NCI-H2227 (cell line): Measurements from ENCODE around the gene SND1.

Experiments used
- DNase-seq: peaks from one replicate; lab custom pipeline; 2025; ENCODE audit not compliant: unreplicated experiment; lab: John Stamatoyannopoulos, UW

Gene SND1

DNA sequence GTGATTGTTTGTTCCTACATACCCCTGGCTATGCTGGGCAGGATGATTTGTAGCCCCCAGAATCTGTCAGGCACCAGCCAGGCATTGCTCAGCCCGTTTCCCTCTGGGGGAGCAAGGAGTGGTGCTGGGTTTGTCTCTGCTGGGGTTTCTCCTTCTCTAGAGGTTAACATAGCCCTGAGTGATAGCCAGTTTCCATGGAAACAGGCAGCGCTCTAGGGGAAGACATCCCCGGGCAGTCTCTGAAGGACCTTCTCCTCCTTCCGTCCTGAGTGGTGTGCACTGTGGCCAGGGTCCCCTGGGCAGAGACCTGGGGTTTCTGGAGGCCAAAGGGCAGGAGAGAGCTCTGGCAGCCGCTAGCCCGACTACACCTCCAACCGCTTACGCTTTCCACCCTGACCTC lies 429.8 kb downstream of the SND1 start:
- peak; percentile 10 for DNase-seq

DNA sequence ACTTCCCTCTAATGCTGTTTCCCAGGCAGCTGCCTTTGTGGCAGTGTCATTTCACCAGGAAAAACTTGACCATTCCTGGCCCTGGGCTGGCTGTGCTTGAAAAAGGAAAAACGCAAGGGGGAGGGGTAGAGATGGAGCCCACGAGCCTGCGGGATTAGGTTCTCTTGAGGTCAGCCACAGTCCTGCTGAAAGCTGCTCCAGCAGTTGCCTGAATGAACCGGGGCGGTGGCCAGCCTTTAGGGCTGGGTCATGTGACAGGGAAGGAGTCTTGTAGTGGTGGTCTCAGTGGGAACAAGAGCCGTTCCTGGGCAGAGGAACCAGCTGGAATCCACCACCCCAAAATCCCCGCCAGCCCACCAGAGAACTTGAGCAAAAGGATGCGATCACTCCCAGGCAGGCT lies 430.4 kb downstream of the SND1 start:
- no peak for DNase-seq

DNA sequence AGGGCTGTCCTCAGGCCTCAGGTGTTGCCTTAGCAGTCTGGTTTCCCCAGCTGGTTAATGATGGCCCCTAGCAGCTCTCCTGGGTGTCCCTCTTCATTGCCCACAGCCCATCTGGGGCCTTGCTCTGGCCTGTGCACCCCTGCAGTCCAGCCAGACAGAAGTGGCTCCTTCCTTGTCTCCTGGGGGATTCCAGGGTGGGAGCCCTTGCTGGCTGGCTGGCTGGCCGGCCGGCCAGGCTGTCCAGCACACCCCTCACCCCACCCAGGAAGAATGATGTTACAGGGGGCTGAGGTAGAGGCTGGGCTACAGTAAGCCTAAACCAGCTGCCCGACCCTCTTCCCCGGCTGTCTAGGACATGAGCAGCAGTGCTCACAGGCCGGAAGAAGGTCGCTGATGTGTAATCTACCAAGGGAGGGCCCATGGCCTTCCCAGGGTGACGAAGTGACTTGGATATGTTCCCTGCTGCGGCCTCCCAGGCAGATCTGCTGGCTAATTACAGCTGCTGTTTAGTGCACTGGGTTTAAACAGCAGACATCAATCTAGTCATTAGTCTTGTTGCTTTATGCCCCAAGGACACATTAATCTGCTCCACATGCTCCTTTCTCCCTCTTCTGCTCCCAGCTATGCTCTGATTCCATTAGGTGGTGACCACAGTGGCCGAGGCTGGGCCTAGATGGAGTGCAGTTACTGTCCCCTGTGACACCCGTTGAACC lies 433.1 kb downstream of the SND1 start:
- DNase-seq = no peak

DNA sequence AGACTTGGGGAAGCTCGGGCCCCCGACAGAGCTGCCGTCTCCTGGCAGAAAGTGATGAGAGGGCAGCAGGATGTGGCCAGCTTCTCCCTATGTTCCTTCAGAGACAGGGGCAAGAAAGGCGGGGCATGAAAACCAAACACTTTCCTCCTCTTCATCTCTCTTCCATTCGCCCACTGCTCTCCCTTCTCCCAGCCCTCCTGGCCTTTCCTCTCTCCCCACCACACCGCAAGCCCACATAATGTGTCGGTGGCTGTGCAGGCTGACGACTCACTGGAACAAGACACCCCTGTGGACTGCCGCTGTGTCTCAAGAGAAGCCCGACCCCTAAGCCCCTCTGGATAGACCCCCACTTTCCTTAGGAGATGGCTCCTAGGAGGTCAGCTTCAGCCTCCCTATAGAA lies 438.5 kb downstream of the SND1 start:
- DNase-seq = no peak

DNA sequence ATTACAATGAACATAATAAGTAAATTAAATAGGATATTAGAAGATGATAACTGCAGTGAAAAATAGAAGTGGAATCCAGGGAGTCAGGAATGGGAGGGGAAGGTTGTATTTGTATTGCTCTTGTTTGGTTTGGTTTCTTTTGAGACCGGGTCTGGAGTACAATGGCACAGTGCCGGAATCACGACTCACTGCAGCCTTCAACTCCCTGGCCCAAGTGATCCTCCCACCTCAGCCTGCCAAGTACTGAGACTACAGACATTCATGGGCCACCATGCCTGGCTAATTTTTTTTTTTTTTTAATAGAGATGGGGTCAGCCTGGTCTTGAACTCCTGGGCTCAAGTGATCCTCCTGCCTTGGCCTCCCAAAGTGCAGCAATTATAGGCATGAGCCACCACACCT lies 439.1 kb downstream of the SND1 start:
- no peak for DNase-seq

DNA sequence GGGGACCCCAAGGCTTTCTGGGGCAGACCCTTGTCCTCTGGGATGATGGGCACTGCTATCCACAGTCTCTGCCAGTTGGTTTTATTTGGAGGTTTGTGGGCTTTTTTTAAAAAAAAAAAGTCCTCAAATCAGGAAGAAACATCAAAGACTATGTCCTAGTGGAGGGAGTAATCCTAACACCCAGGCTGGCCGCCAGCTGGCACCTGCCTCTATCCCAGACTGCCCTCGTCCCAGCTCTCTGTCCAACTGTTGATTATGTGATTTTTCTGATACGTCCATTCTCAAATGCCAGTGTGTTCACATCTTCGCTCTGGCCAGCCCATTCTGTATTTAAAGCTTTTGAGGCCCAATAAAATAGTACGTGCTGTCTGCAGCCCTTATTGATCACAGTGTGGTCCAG lies 440.2 kb downstream of the SND1 start:
- no peak for DNase-seq

DNA sequence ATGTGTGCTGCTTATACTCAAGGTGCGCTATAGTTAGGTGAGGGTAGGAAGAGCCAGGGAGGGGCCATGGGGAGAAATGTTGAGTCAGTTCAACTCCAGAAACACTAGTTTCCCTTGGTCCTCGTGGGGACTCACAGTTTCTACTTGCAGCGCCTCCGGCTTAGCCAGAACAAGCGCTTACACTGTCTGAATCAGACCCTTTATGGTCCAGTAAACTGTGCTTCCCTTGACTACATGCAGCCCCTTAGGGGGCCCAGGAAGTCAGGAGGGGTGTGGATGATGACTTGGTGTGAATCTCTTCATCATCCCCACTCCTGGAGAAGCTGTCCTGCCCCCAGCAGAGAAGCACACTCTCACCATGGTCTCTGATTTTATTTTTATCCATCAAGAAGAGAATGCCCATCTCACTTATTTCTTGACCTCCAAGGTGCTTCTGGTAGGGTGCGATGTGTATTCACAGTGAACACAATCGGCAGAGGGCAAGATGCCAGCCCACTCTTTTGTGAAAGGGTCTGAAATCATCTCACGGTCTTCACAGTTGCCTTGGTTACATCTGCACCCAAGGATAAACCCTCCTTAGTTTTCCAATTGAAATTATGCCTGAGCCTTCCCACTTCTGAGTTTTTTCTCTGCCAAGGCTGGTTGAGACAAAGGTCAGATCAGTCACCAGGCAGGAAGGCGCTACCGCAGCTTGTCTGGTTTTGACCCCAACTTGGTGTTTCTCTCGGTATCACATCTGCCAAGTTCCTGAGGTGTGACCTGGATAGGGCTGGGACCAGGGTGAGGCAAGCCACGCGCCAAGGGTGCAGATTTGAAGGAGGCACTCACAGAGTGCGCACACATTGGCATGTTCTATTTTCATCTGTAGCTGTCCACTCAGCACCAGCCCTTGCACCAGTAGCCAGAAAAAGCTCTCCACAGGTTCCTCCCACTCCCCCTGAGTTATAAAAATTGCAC lies 441.9 kb downstream of the SND1 start:
- DNase-seq = peak; percentile 86

DNA sequence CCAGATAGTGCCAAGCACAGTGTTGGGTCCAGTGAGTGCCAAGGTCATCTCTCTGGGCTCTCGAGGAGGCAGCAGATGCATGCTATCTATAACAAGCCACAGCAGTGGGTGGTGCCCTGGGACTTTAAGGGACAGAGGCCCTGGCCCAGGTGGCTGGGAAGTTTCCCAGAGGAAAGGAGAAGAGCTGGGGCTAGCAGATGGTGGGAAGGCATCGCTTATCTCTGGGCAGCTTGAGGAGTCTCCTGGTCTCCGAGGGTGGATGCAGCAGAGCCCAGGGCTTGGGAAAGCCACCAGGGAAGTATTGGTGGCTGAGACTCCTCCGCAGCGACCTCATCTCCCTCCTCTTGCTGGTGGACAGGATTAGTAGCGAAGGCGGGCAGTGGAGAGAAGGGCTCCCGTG lies 442.7 kb downstream of the SND1 start:
- DNase-seq = no peak

DNA sequence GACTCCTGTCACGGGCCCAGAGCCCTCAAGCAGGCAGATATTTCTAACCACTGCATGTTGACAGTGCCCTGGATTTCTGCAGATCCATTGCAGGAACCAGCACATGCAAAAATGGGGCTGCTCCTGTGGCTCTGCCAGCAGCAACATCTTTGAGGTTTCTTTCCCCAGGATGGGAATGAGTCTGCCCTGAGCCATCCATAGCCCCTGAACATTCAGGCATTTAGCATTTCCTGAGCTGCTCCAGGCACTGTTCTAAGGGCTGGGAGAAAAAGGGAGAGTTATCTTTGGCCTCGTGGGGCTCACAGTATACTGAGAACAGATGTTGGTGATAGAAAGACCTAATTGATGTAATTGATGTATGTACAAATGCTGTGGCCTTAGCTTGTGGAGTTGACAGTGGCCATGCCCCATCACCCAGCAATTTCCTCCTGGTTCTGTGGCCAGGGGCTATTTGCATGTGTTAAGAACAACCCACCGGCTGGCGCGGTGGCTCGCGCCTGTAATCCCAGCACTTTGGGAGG lies 445.3 kb downstream of the SND1 start:
- DNase-seq = no peak

DNA sequence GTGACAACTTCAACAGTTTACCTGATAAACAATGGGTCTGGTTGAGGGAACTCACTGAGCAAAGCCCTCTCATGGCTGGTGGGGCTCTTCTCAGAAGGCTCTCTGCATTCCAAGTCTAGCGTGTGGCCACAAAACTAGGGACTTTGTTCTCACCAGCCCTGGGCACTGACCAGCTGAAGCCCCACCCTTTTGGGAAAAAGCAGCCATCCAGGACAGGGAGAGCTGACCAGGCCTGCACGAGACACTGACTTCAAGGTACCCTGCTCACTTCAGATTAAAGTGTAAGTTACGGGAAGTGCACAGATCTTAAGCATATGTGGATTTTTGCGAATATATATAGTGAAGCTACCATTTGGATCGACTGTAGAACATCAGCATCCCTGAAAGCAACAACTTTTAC lies 446.6 kb downstream of the SND1 start:
- no peak for DNase-seq

DNA sequence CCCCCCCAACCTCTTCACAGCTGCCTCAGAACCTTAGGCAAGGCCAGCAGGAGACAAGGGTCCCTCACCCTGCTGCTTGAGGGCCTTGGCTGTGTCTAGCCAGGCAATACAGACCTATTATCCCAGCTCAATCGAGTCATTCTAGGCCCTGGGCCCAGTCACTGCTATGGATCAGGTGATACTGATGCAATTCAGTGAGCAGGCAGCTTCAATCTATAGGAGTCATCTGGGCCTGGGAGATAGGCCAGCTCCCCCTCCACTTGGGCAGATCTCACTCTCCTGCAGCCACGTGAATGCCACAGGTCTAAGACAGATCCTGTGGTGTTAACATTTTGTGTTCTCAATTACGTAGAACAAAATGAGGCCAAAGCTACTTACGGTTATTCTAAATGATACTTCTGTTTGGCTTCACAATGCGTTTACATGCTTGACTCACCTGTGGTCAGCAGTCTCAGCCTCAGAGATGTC lies 447.2 kb downstream of the SND1 start:
- no peak for DNase-seq

DNA sequence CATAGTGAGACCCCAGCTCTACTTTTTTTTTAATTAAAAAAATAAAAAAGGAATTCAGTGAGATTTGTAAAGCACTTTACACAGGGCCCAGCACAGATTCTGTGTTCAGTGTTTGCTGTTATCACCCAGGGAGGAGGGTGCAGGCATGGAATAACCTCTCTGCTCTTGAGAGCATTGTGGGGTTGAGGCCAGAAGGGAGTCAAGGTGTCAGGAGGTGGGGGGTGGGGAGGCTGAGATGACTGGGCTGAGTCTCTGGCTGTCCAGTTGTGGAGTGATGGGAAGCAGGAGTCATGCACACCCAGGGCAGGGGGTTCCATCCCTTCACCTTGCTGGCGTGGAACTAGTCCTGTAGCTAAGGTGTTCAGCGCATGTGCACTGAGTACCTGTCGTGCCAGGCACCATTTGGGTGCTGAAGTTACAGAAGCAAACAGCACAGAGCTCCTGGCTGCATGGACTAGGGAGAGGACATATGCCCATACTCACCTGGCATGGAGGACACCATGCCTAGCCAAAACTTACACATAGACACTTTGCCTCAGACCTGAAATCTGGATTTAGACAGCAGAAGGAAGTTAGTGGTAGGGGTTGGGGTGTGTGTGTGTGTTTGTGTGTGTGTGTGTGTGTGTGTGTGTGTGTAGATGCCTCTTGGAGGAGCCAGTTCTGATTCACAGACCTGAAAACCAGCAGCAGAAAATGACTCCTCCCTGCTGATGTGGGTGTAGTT lies 448.4 kb downstream of the SND1 start:
- DNase-seq = no peak

DNA sequence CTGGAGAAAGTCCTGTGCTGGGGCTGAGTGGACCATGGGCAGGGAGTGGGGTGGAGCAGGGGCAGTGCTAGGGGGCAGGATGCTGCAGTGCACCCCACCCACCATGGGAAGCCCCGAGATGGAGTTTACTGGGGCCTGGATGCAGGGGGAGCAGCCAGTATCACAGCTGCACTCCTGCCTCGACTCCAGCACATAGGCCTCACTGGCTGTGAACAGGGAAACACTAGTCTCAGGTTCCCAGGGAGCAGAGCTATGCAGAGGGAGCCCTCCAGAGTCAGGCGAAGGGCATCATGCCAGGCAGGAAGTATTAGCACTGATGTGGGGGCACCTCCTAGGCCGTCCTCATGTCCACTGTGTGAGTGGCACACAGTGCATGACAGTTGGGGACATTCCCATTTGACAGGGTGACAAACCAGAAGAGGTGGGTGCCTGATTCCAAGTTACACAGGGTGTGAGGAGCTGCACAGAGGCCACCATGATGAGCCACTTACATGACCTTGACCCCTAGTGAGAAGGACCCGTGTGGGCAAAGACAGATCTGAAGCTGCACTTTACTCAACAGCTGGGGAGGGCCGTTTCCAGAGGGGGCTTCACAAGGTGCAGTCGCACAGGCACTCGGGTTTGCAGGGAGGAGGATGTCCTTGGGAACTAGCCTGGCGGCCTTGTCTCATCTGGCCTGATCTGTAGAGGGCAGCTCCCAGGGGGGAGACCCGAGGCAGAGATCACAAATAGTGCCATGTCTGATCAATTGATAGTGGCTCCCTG lies 449.1 kb downstream of the SND1 start:
- no peak for DNase-seq

DNA sequence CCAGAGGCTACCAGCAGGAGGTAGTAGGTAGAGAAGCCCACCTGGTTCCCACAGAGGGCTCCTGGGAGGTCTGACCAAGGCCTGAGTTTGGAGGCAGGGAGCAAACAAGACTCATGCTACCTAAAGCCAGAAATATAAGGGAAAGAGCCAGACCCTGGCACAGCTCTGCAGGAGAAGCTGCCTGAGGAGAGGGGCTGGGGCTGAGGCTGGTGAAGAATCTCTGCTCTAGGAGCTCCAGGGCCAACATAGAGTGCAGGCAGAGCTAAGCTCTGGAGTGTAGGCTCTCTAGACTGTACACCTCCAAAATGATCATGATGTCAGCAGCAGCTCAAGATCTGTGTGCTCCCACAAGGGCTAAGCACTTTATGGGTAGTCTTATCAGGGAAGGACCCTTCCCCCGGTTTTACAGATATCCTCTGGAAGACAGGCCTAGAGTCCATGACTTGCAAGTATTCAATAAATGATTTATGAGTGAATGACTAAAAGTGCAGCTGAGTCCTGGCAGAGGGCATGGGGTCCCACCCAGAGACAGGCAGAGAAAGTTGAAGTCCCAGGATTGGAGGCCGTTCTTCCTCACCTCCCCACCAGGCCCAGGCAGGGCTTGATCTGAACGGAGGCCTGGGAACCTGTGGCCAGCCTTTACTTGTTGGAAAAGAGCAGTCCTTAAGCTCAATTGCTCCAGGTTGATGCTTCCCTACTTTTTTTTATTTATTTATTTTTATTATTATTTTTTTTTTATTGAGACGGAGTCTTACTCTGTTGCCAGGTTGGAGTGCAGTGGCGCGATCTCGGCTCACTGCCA lies 450.7 kb downstream of the SND1 start:
- no peak for DNase-seq

DNA sequence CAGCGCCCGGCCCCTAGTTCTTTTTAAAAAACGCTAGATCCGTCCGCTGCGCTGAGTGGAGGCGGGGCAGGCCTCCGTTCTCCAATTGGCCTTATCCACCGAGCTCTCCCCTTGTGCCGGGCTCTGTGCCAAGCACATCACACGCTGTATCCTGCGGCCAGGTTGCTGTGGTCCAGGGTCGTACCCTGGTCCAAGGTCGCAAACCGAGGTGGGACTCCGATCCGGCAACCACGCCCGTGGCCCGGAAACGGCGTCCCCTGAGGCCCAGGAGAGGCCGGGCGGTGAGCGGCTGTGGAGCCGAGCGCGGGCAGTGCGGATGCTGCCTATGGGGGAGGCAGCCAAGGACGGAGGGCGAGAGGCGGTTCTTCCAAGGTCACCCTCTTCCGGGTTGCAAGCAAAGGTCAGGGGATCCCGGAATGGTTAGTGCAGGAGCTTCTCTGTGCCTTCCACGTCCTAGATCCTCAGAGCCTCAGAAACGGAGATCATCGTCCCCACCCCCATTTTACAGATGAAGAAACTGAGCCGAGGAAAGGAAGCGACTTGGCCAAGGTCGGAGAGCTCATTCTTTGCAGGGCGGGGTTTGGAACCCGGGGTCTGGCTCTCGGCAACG lies 451.6 kb downstream of the SND1 start:
- DNase-seq = no peak

DNA sequence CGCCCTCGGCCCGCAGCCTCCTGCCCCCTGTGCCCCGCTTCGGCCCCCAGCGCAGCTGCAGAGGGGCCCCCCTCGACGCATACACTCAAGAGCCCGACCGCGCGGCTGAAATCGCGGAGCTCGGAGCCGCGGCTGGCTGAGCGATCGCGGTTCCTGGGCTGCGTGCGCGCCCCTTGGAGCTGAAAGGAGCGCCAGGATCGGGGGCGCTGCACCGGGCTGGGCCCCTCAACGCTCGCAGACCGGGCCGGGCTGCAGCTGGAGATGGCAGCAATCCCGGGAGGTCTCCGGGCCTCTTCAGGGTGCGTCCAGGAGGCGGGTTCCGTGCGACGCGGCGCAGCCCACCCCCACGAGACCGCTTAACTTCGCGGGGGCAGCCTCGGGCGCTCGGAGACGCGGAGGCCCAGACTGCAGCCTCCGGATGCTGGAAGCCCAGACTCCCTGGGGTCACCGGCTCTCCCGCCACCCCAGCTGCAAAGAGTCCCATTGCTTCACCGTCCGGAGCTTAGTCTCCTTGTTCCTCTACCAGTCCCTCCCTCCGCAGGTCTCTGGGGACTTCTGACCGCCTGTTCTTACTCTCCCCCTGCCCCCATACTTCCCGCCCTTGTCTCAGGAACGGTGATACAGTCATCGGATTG lies 452.2 kb downstream of the SND1 start:
- DNase-seq = peak; percentile 53

DNA sequence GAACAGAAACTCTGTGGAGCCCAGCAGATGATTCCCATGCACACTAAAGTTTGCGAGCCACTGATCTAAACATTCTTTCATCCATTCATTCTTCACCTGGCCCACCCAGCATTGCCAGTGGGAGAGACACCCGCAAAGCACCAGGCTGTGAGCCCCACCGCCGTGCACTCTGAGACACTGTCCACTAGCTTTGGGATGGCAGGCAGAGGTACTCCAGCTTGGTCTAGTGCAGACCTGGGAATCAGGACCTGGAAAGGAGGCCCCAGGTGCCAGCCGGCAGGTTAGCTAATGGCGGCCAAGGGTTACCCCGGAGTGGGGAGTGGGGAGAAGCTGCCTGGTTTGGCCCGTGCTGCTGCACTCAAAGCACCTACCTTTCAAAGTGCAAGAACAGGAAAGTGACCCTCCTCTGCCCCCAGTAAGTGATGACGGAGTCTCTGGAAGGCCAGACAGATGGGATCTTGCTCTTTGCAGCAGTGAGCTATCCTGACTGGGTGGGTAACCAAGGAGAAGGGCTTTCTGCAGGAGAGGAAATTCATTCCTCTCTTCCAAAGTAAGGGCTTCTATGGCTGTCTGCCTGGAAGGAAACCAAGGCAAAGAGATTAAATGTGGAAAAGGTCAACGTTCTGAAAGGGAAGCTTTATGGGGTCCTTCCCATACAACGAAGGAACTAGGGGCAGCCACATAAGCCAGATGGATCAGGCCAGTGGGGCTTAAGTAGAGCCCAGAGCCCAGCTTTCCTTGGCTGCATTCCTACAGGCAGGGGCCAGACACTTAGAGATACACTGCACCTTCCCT lies 453.4 kb downstream of the SND1 start:
- no peak for DNase-seq

DNA sequence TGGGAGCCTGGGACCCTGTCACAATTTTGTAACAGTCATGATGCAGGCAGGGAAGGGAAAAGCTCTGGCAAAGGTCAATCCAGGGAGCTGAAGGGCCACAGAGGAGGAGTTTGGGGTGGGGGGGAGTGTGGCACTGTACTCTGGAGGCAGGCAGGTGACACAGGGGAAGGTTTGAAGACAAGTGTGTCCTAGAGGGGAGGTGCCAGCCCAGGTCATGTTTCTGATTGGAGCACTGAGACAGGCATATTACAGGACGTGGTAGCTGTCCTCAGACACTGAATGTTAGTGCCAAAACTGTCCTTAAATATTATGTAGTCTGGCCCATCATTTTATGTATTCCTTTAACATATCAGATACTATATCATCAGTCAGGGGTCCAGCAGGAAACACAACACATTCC lies 454.8 kb downstream of the SND1 start:
- DNase-seq = no peak
